ENCODE results near the gene SPATS1.

SPATS1 gene

DNA sequence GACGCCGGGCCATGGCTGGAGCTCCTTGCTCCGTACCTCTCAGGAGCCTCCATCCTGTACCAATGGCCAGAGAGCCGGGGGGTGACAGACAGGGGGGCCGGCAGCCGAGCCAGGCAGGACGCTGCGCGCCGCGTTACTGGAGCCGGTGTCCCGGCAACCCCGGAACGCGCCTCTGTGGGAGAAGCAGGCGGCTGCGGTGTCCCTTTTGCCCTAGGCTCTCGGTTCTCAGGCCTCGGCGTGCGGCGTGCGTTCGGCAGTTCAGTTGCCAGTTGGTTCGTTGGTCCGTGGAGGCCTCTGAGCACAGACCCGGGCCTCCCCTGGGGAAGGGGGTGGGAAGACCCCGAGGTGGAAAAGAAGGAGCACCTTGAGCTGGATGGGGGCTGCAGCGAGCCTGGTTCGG lies at the start of gene SPATS1:
SPATS1 (plus strand) TSS at position 162 of the 400 bp plus-strand sequence. CDS start 446 bp downstream, outside the sequence.
- peak in 22 of 51 donors; percentile 4 to 38 (median 19) for DNase-seq

DNA sequence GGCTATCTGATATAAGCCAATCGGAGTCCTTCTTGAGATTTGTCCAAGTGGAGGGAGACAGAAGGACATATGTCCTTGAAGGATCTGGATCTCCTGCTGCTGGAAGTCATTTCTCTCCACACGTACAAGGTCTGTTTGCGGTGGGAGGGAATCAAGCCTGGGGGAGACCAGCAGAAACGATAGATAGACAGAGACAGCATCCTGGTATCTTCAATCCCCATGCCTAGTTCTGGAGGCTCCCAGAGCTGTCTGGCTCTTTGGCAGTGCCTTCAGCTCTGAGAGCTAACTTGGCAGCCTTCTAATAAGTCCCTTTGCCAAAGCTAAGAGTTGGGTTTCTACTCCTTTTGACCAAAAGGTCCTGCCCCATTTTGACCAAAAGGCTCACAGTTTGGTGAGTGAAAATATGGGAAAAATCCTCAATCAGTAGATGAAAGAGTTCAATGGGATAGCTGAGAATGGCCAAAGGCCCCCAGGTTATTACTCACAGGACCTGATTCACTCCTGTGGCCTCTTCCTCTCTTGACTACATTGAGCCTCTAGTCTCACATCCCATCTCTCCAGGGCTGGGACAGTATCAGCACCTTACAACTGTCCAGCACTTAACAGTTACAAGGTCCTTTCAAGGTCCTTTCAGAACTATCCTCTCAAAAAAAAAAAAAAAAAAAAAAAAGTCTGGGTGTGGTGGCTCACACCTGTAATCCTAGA lies 49.6 kb upstream of the SPATS1 start:
- no peak for DNase-seq

- no peak for DNase-seq
Observed at GRCh38 chr6:44294832-44295791, 47.3 kb upstream of the SPATS1 start.

- peak in 32 of 51 donors; percentile 10 to 64 (median 36) for DNase-seq
Observed at GRCh38 chr6:44297063-44298038, 45.1 kb upstream of the SPATS1 start.

- no peak for DNase-seq
Observed at GRCh38 chr6:44298055-44298803, 44.2 kb upstream of the SPATS1 start.

- DNase-seq, result no peak
Observed at GRCh38 chr6:44298864-44299263, 43.6 kb upstream of the SPATS1 start.

DNA sequence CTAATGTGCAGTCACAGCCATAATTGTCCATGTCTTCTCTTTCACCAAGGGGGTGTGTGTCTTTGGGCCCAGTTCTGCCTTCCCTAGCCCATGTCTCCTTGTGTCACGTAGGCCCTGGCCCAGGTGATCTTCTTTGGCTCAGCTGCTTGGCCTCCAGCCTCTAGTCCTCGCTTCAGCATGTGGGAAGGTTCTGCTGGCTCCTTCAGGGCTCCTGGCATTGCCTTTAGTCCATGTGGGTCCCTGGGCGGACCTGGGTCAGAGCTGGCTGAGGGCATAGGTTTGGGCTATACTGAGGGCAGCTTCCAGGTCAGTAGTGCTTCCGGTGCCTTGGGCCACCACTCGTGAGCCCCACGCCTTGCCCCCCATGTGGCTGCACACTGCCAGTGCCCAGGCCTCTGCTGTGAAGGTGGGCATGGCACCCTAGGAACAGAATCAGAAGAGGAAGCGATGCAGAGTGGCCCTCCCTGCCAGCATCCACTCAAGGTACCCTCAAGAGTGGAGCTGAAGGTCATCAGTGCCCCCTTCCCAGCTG lies 42.1 kb upstream of the SPATS1 start:
- no peak for DNase-seq

GRCh38 chr6:44301106-44301505 lies 41.3 kb upstream of the SPATS1 start:
- no peak for DNase-seq

- DNase-seq, result no peak
Observed at GRCh38 chr6:44301782-44302564, 40.5 kb upstream of the SPATS1 start.

- DNase-seq, result no peak
Observed at GRCh38 chr6:44302856-44303255, 39.6 kb upstream of the SPATS1 start.

DNA sequence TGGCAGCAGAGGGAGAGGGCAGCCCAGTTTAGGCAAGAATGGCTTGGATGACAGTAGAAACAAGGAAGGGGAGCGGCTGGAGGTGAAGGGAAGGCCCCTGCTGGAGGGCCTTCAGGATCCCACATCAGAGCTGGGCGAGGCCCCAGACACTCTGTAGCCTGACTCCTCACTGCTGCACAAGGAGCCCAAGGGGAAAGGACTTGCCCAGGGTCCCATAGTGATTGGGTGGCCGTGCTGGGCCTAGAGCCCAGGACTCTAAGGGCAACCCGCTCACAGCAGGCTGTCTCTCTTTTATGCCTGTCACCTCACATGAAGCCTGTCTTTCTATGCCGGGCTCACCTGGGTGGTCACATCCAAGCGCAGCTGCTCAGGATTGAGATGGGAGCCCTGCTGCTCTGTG lies 38.6 kb upstream of the SPATS1 start:
- DNase-seq, result no peak

DNA sequence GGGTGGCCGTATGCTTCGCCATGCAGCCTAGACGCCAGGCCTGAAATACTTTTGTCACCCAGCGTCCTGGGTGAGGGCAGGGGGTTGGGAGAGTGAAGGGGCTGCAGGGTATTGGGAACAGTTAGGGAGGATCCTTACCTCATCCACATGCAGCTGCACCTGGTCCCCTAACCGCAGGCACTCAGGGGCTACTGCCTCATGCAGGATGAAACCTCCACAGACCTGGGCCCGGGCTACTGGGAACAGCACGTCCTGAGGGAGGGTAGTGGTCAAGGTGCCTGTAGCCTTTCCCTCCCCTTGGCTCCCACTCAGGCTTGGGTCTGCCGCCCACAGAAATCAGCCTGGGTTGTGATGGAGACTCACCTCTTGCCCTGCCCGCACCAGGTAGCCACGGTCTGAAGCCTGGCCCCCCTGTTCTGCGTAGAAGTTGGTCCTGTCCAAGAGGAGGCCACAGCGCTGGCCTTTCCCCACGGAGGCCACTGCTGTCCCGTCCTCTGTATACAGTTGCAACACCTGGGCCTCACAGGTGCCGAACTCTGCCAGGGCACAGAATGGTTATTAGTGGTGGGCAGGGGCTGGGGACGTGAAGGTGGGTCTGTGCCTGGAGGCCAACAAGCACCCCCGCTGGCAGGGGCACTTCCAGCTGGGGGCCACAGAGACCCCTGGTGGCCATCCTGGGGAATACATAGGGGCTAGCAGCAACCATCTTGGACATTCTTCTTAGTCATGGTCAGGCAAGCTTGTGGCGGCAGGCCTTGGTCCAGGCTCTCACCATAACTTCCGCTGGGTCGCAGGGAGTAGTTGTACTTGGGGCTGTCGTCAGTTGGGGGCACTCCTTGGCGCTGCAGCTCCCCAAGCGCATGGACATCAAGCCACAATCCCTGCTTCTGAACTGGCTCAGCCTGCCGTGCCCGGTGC lies 37.9 kb upstream of the SPATS1 start:
- DNase-seq, result peak in 14 of 51 donors; percentile 6 to 41 (median 14)

DNA sequence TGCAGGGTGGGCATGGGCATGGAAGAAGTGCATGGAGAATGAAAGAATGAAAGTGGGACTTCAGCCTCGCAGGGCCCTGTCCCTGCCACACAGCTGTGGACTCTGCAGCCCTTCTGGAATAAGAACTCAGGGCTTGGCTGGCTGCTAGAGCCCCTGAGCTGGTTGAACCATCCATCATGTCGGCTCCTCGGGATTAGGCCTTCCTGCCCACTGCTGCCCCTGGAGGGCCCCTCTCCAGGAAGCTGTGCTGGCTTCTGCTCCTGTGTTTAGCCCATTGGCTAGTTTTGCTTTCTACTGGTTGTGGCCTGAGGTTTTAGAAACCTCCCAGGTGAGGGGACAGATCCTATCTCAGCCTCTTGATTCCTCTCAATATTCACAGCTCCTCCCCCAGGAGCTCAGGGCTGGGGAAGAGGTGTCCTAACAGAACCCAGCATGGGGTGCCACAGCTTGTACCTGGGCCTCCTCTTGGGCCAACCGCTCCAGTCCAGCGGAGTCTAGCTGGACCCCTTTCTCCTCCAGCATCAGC lies 37.2 kb upstream of the SPATS1 start:
- DNase-seq, result no peak

DNA sequence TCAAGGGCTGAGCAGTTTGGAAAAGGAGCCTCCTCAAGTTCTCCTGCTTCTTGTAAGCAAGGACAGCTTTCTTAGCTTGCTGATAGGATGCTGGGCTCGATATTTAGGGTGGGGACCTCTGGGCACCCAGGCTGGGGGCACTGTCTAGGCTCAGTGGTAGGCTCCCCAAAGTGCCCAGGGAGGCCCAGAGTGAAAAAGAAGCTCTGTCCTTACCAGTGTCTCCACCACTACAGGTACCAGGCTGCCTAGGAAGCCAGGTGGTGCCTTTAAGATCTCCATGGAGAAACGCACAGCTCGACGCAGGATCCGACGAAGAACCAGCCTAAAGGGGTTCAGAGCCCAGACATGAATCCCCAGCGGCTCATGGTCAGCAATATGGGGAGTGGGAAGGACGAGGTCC lies 35.7 kb upstream of the SPATS1 start:
- DNase-seq, result no peak

- DNase-seq, result no peak
Observed at GRCh38 chr6:44307217-44307616, 35.2 kb upstream of the SPATS1 start.

- no peak for DNase-seq
Observed at GRCh38 chr6:44309092-44309491, 33.4 kb upstream of the SPATS1 start.

GRCh38 chr6:44309631-44310030 lies 32.8 kb upstream of the SPATS1 start:
- DNase-seq, result no peak

DNA sequence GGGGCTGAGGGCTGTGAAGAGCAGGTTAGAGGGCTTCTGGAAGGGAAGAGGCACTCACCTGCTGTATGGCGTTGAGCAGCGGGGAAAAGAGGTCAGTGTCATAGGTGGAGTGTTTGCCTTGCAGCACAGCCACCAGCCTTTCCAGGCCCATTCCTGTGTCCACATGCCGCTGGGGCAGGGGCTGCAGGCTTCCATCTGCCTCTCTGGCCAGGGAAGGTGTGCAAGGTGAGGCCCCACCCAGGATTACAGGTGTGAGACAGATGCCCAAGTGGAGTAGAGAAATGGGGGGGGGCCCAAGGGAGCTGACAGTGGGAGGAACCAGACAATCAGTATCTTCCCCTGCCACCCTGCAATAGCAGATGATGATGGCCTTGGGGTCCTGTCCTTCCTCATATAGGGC lies 32.2 kb upstream of the SPATS1 start:
- no peak for DNase-seq

All from hypothalamus (tissue), 51 donors.